Germinal center (tissue), 1 donor: ENCODE data around the gene ASIC2.

Experiments used
- DNase-seq: peaks from one replicate; pipeline ENCODE4 v3.0.0; 2012; ENCODE audit warnings: mixed read lengths, low spot score

Gene ASIC2

DNA sequence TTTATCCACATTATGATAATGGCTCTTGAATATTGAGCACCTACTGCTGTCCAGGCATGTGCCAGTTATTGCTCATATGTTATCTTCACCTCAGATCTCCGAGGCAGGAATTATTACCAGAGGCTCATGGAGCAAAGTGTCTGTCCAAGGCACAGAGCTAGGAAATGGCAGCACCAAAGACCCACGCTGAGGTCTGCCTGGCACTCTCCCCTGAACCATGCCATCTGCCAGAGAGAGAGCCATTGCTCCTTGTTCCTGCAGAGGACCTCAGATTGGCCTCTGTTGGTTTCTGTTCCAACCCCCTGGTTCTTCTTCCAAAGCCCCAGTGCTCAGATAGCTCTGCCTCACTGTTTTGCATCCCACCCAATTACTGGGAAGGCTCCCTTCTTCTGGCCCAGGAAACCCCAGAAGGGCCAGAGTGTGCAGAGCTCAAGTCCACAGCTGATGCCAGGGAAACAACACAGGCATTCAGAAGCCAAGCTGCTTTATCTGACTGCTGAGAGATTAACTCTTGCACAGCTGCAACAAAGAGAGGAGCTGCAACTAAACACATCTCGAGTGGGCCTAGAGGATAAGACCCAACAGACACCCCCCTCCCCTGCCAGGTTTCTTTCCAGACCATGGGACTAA is 5.9 kb downstream of the ASIC2 start:
- DNase-seq = no peak

- no peak for DNase-seq
Measured at GRCh38 chr17:33285413-33285812, 7.7 kb downstream of the ASIC2 start.

DNA sequence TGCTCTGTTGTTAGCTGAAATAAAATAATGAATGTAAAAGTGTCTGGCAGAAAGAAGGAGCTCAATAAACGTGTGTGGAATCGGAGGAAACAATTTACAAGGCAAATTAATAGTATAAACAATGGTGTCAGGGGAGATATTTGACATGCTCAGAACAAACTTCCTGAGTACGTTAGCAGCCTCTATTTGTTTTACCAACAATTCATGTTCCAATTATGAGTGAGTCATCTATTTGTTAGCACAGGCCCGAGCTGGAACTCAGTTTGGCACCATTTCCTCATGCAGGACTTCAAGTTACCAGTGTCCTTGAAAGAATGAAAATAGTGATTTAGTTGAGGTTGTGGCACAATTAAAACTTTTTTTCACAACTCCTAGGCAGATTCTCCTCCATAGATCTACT is 9.1 kb downstream of the ASIC2 start:
- DNase-seq = no peak

DNA sequence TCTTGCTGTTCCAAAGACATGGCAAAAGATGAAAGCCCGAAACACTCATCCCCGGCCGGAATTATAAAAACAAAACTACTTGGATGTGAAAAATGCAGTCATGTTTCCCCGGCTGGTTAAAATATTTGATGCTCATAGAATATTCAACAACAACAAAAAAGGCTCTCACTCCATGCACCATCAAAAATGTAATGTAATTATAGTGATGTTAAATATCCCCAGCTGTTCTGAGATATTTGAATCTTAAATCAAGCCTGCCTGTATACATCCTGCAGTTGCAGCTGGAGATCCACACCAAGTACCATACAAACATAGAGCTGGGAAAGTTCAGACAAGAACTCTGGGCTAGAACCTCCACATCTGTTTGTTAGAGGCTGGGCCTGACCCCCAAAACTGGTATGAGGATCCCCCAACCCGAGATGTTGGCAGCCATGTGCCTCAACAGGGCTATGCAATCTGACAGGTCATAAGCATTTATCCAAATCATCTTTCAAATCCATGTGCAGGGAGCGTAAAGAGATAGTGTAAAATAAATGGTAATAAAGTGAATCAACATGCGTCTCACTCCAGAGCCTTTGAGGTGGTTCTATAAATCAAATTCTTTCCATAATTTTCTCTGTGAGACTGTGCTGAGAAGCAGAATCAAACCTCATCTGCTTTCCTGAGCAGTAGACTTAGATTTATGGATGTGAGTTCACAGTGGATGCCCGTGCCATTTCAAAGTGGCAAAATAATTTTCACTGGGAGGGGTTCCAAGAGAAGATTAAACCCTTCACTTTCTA is 12.7 kb downstream of the ASIC2 start:
- no peak for DNase-seq

GRCh38 chr17:33277436-33278100 is 15.5 kb downstream of the ASIC2 start:
- no peak for DNase-seq

- no peak for DNase-seq
Measured at GRCh38 chr17:33273743-33274410, 19.2 kb downstream of the ASIC2 start.

DNA sequence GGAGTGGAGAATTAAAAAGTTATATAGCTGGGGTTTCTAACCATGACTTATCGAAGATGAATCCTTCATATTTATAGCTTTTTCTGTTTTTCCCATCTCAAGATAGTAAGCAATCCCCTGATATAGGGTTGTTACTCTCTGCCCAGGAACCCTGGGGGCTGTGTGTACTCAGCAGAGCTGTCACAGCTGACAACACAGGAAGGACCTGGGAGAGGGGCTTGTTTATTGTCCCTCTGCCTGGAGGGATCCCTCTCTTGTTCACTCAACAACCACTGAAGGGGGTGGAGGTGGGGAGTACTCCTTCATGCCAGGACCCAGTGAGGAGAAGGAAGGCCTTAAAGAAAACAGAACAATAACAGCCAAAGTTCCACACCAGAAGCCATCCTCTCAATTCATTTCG is 19.8 kb downstream of the ASIC2 start:
- no peak for DNase-seq

GRCh38 chr17:33272438-33272837 is 20.7 kb downstream of the ASIC2 start:
- DNase-seq = no peak

DNA sequence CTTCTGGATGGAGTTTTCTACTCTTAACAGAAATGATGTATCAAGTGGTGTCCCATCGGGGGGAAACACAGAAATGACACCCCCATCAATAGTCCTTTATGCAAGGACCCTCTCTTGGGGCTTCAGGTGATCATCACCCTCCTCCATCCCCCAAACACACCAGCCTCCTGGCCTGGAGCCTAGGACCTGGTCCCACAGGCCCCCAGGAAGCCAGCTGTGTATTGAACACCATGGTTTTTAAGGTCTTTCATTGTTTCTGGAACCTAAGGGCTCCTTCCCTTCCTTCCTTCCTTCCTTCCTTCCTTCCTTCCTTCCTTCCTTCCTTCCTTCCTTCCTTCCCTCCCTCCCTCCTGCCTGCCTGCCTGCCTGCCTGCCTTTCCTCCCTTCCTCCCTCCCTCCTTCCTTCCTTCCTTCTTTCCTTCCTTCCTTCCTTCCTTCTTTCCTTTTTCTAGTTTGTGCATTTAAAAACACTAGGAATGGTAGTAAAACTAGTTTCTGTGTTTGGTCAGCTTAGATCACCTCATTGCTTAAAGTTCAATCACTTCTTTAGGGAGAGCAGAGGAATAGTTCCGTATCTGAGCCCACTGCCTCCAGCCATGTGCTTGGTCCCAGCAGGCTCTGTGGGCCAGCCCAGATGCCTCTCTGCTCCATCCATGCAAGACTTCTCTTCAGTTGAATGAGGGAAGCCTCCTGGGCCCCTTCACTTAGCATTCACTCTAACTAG is 23.6 kb downstream of the ASIC2 start:
- no peak for DNase-seq

DNA sequence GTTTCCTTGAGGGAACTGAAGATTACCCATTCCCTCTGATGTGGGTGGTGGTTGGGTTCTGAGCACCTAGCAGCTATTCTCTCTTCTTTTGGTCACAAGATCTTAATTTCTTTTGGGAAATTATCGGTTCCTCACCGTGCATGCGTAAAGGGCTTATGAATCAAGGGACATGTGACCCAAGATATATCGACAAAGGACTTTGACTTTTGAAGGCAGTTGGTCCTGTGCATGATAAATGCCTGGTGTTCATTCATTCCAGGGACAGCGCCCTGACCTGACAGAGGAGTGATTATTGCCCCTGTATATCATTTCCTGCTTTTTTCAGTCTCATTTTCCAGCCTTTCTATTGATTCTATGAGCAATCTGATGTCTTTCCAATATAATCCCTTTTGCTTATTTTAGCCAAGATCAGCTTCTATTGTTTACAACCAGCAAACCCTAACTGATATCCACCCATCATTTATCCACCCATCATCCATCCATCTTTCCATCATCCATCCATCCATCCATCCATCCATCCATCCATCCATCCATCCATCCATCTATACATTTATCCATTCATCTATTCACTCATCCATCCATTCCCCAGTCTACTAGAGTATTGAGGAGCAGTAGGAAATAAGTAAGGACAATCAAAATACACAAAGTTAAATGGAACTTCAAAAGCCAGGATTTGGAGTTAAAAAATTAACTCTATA is 25.1 kb downstream of the ASIC2 start:
- DNase-seq = no peak

DNA sequence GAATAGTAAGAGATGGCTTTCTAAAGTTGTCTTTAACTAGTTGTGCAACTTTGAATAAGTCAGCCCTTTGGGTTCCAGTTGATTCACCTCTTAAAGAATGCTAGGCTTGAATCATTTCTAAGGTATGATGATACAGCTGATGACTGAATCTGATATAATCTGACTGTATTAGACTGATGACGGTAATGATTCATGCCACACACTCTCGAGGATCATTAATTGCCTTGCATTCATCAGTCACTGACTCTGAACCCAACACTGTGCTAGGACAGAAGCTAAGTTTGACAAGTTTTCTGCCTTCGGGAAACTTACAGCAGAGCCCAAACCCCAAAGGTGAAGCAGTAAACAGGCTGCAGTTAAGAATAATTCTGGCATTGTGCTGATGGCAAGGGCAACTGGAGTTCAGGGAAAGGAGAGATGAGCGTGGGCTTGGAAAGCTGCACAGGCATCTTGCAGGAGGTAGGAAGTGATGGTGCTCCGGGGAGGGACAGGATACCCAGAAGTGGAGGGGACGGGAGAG is 25.8 kb downstream of the ASIC2 start:
- DNase-seq = no peak

DNA sequence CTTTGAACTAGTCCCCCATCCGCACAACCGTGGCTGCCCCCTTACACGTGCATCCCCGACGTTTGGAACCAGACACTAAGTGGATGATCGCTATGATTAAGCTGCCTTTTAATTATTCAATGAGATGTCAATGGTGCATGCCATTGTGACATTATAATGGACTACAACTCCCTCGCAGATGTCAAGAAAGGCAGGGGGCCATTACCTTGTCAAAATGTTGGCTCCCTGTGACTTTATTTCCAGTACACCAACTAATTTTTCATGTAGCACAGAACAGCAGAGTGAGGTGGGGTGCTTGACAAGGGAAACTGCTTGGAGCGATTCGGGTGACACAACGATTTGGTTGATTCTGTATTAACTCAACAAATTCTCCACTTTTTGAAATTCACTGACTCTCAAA is 26.5 kb downstream of the ASIC2 start:
- DNase-seq = no peak

DNA sequence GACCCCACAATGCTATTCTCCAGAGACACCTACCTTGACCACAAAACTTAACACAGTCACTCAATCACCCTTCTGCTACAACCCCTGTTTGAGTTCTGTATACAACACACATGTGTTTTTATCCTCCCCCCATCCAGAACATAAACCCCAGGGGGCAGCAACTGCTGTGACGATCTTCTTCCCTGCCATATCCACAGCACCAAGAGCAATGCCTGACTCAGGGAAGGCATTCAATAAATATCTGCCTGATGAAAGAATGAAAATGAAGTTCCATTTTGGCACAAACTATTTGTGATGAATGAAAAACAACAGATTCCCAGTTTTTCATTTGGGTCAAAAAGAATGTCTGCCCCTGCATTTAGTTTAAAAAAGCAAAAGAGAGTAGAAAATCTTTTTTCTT is 27.0 kb downstream of the ASIC2 start:
- DNase-seq = no peak

- DNase-seq = no peak
Measured at GRCh38 chr17:33263396-33263795, 29.7 kb downstream of the ASIC2 start.

- DNase-seq = no peak
Measured at GRCh38 chr17:33262266-33263123, 30.6 kb downstream of the ASIC2 start.

GRCh38 chr17:33261820-33262219 is 31.3 kb downstream of the ASIC2 start:
- DNase-seq = no peak

DNA sequence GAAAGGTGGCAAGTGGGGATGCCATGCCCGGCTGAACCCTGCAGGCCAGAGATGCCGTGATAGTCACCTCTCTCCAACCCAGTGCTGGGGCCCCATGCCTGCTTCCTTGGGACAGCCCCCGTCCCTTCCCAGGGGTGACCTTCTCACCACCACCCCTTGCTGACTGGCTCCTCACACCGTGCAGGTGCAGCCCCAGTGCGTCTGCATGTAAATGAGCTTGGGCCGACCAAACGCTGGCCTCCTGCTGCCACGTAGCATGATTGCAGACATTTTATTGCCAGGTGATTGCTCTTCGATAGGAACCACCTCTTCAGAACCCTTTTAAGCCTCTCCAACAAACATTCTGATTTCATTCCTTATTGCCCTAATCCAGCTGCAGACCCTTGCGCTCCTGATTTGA is 32.5 kb downstream of the ASIC2 start:
- DNase-seq = no peak

DNA sequence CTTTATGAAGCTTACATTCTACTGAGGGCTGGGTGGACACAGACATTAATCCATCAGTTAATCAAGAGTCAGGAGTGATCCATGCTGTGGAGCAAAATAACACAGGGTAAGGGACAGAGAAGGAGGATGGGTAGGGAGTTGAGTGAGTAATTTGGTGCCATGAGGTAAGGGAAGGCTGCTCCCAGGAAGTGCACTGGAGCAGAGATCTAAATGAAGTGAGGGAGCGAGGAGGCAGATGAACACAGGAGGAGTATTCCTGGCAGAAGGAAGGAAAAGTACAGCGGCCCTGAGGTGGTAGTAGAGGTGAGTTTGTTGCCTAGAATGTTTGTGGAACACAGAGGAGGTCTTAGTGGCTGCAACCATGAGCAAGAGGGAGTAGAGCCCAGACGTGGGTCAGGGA is 34.8 kb downstream of the ASIC2 start:
- no peak for DNase-seq

DNA sequence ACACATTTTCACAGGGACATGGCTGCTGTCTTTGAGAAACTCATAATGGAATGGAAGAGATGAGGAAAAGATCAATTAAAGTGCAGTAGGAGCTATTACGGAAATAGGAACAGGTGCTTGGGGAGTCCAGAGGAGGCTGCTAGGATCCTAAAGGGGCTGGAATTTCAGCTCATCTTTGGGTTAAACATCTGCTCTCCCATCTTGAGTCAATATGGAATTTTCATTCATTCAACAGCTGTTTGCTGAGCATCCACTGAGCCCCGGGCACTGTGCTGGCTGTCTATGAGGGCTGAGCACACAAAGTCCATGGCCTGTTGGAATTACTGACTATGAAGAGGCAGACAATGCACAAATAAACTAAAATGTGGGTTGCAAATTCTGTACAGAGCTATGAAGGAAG is 47.9 kb downstream of the ASIC2 start:
- no peak for DNase-seq

DNA sequence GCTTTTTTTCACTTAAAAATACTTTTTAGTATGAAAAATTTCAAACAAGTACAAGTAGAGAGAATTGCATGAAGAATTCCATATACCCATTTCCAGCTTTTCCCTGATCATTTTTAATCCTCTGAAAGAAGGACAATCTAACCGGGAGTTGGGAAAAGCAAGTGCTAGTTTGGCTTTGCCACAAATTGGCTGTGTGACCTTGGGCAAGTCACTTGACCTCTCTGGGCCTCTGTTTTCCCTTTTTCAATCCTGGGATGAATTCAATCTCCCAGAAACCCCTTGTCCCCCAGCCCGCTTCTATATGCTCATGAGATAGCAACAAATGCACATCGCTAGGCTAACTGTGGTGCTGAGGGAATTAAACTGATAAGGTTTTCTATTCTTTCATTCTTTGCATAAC is 49.4 kb downstream of the ASIC2 start:
- no peak for DNase-seq
